Measurements from ENCODE around the gene ADAMTS6. TPM values are rescaled to one million over a fixed set of nuclear protein-coding genes. Genes with fewer than 3 reads are reported as not detected.

The ADAMTS6 gene
- polyA plus RNA-seq, 2 of the 4 experiments (the other 2 are of a cell fraction), result 0.22 to 0.66 TPM

- TF ChIP-seq HEYL (CRISPR knock-in tag; IDR thresholded peaks at IDR 0.05) (no peak), EP300 (IDR thresholded peaks at IDR 0.05) (no peak), EHMT2 (IDR thresholded peaks at IDR 0.05; ENCODE audit: low read depth) (no peak), HOXA7 (CRISPR knock-in tag; IDR thresholded peaks at IDR 0.05) (no peak), USF2 (IDR thresholded peaks at IDR 0.05) (no peak), SMC3 (IDR thresholded peaks at IDR 0.05) (no peak), CBX2 (IDR thresholded peaks at IDR 0.05; ENCODE audit: borderline replicate concordance, low read depth) (no peak), NPAS2 (CRISPR knock-in tag; IDR thresholded peaks at IDR 0.05; ENCODE audit: borderline replicate concordance) (no peak), PBX3 (IDR thresholded peaks at IDR 0.05) (no peak)
- Histone ChIP-seq H3K27ac (peak overlapping the region in 1 of 2 experiments; percentile 58; a peak in 3 of 6 replicates), H3K9me3 (no peaks in the 10 kb centered on the region), H3K4me2 (peak overlapping the region; percentile 61; the same call in 2 of the 3 replicates), H3K4me3 (no peak overlapping the region), H3K4me1 (0 out of 3 replicates have a peak, but pooled peaks cover 3% of the 10 kb centered on the region)
- ChIA-PET POLR2A (interaction anchor here (0.8 kb wide), 1 partner anchor 10 kb away, joined by 3 read pairs; no protein-coding TSS in a partner anchor), CTCF (interaction anchor here (0.5 to 1.7 kb wide), 4 partner anchors 11 to 350 kb away, joined by 3 read pairs; no protein-coding TSS in a partner anchor)
- FAIRE-seq, result no peak
- ATAC-seq, result peak in 1 of 2 experiments; percentile 69; a peak in 3 of 6 replicates
- WGBS (ENCODE audit: missing lambda C conversion rate), result 2% methylated on average over 3 of the region's 3 CpGs
- peak in 1 of 2 experiments; percentile 11 for DNase-seq (ENCODE audit: low read depth in 1 of 2, low spot score in 1 of 2)
These were observed 339.2 kb downstream of the ADAMTS6 start for GRCh38 chr5:65142511-65143011.

- Histone ChIP-seq H3K4me2 (0 out of 3 replicates have a peak overlapping the region, but pooled peaks have one; percentile 61), H3K4me1 (0 out of 3 replicates have a peak, but pooled peaks cover 3% of the 10 kb centered on the region), H3K9me3 (no peaks in the 10 kb centered on the region), H3K4me3 (no peak overlapping the region), H3K27ac (no peak overlapping the region)
- ChIA-PET POLR2A (interaction anchor here (0.8 kb wide), 1 partner anchor 11 kb away, joined by 3 read pairs; no protein-coding TSS in a partner anchor), CTCF (no interaction called here)
- FAIRE-seq, result no peak
- no peak for DNase-seq (ENCODE audit: low read depth in 1 of 2, low spot score in 1 of 2)
- TF ChIP-seq ZSCAN20 (CRISPR knock-in tag; IDR thresholded peaks at IDR 0.05), result no peak
- no peak for ATAC-seq
- WGBS (ENCODE audit: missing lambda C conversion rate), result 68% methylated on average over 2 of the region's 2 CpGs
These were observed 339.7 kb downstream of the ADAMTS6 start for GRCh38 chr5:65142016-65142415.

GRCh38 chr5:65141493-65141892 lies 340.2 kb downstream of the ADAMTS6 start:
- FAIRE-seq (no peak), DNase-seq (ENCODE audit: low read depth in 1 of 2, low spot score in 1 of 2) (no peak), ATAC-seq (no peak)
- Histone ChIP-seq H3K4me2 (no peak overlapping the region), H3K9me3 (no peaks in the 10 kb centered on the region), H3K4me1 (0 out of 3 replicates have a peak, but pooled peaks cover 3% of the 10 kb centered on the region), H3K4me3 (no peak overlapping the region), H3K27ac (no peak overlapping the region)
- POLR2A ChIA-PET, result no interaction called here
- CTCF ChIA-PET, result no interaction called here
- TF ChIP-seq NR3C1 (IDR thresholded peaks at IDR 0.05) (no peak), RFX5 (IDR thresholded peaks at IDR 0.05) (no peak), CBX8 (IDR thresholded peaks at IDR 0.05) (no peak), CTCF (IDR thresholded peaks at IDR 0.05) (no peak), ATOH8 (CRISPR knock-in tag; IDR thresholded peaks at IDR 0.05; ENCODE audit: low read depth) (no peak), REST (IDR thresholded peaks at IDR 0.05) (no peak), FOSB (CRISPR knock-in tag; IDR thresholded peaks at IDR 0.05) (no peak), HMGXB4 (CRISPR knock-in tag; IDR thresholded peaks at IDR 0.05; ENCODE audit: borderline replicate concordance) (no peak), KDM5A (IDR thresholded peaks at IDR 0.05) (no peak), JUNB (IDR thresholded peaks at IDR 0.05) (no peak), ELK1 (IDR thresholded peaks at IDR 0.05; ENCODE audit: low read depth, low read length) (no peak)
